Erythroblast (primary cell): ENCODE results near the gene JPT2.

Experiments
- GATA1 ChIP-seq: IDR thresholded peaks from 2 replicates; pipeline ENCODE4 v1.6.1; 2011; ENCODE audit warnings: low read depth, mild to moderate bottlenecking, control low read depth, low read length, moderate library complexity
- POLR2A ChIP-seq: IDR thresholded peaks from 2 replicates; pipeline ENCODE4 v1.6.1; 2011; ENCODE audit warnings: mild to moderate bottlenecking, low read length

- TF ChIP-seq POLR2A, result no peak
- TF ChIP-seq GATA1, result no peak
Observed at GRCh38 chr16:1640261-1640941, 37.7 kb upstream of the JPT2 start.
